BLaER1 treated with 17β-estradiol and CSF1 and Interleukin-3, amounts not matched to agents 10 nM and 100 nM (cell line): Measurements from ENCODE around the gene OLFM1.

ENCODE experiments used
- H3K27ac ChIP-seq, 11 experiments: shearing (Covaris generic); formaldehyde crosslinking; 2 replicates each; pipeline ENCODE4 v1.8.1; 2022
- H3K27me3 ChIP-seq, 11 experiments: shearing (Covaris generic); formaldehyde crosslinking; 2 replicates each; pipeline ENCODE4 v1.8.1; 2022
- H3K36me3 ChIP-seq, 11 experiments: shearing (Covaris generic); formaldehyde crosslinking; 2 replicates each; pipeline ENCODE4 v1.8.1; 2022
- H3K4me1 ChIP-seq, 10 experiments: shearing (Covaris generic); formaldehyde crosslinking; 2 replicates each; pipeline ENCODE4 v1.8.1; 2022
- H3K4me2 ChIP-seq, 11 experiments: shearing (Covaris generic); formaldehyde crosslinking; 2 replicates each; pipeline ENCODE4 v1.8.1; 2022
- H3K4me3 ChIP-seq, 10 experiments: shearing (Covaris generic); formaldehyde crosslinking; 2 replicates each; pipeline ENCODE4 v1.8.1; 2022
- H3K9ac ChIP-seq, 11 experiments: shearing (Covaris generic); formaldehyde crosslinking; 2 replicates each; pipeline ENCODE4 v1.8.1; 2022
- H3K9me3 ChIP-seq, 11 experiments: shearing (Covaris generic); formaldehyde crosslinking; replicated peaks in 1 of 11; 2 replicates each; pipeline ENCODE4 v1.8.1; 2022
- H4K20me1 ChIP-seq, 11 experiments: shearing (Covaris generic); formaldehyde crosslinking; 2 replicates each; pipeline ENCODE4 v1.8.1; 2022
- Cebpa-rat ChIP-seq, 11 experiments: shearing (Covaris generic); IDR thresholded peaks; 2 replicates each; pipeline ENCODE4 v1.8.1; 2022

Gene OLFM1

DNA sequence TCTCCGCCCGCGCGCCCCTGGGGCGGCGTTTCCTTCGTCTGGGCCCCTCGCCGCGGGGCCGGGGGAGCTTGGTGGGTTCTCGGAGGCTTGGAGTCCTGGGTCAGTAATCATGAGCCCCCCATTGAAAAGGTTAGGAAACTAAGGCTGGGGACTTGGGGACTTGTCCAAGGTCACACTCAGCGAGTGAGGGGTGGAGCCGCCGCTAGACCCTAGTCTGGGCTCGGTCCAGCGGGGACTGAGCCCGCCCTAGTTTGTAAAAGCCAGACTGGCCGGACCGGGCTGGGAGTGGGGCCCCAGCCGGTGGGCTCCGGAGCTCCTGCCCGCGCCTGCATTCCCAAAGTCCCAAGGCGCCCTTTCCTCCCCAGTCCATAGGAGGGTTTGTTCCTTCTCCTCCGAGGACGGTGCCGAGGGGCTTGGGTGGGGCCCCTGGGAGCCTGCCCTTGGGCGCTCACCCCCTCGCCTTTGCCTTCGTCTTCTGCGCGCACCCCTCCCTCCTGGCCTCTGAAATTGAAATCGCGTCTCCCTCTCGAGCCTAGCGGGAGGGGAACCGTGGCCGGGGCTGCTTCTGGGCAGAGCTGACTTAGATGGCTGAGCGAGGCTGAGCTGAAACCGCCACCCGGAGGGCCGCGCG, 995 bp downstream of the OLFM1 start:
- Histone ChIP-seq H4K20me1 (peaks cover 0 to 77% (median 29%) of the 10 kb centered on the region in 11 experiments; a peak in 15 of 22 replicates), H3K4me2 (no peak overlapping the region), H3K4me1 (peaks cover 0 to 12% (median 6%) of the 10 kb centered on the region in 10 experiments; a peak in 14 of 20 replicates), H3K27ac (no peak overlapping the region), H3K27me3 (peaks cover 53 to 93% (median 80%) of the 10 kb centered on the region in 11 experiments), H3K9me3 (no peaks in the 10 kb centered on the region), H3K9ac (no peak overlapping the region), H3K36me3 (no peaks in the 10 kb centered on the region), H3K4me3 (no peak overlapping the region)
- TF ChIP-seq Cebpa-rat (IDR thresholded peaks at IDR 0.05), result no peak

DNA sequence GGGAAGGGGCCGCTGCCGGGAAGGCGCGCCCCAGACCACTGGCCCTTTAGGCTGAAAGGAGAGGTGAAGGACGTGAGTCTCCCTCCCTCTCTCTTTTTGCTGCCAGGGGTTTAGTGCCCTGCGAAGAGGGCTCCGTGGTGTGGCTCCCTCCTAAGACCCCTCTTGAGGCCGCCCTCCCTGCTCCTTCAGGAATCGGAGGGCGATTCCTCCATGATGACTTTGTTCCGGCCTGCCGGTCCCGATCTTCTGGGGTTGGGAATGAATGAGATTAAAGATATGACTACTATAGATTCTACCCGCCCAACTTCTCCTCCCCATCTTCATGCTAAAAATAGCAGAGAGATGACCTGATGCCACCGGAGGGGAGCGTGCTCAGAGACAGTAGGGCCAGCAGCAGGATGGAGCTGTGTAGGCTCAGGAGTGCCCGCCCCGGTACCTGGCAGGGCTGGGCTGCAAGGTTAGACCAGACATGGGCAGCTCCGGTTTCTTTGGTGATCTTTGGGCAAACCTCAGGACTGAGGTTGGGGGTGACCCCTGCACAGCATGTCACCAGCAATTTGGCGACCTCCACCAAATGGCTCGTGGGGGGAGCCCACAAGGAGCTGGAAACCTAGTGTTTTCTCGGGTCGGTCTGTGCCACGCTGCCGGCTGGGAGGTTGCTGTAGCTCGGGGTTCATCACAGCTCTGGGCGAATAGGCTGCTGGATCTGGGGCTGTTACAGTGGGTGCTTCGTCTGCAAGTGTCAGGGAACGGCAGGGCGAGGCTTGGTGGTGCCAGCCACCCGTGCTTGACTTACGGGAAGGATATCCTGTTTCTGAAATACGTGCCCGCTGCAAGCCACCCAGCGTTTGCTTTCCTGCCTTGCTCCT, 1.7 kb downstream of the OLFM1 start:
- no peaks in the 10 kb centered on the region for H3K9me3 ChIP-seq
- no peak overlapping the region for H3K4me2 ChIP-seq
- peaks cover 53 to 93% (median 80%) of the 10 kb centered on the region in 11 experiments for H3K27me3 ChIP-seq
- no peak overlapping the region for H3K27ac ChIP-seq
- peaks cover 0 to 6% (median 0%) of the 10 kb centered on the region in 10 experiments; a peak in 5 of 20 replicates for H3K4me1 ChIP-seq
- H3K36me3 ChIP-seq, result no peaks in the 10 kb centered on the region
- no peak overlapping the region for H3K4me3 ChIP-seq
- peaks cover 0 to 77% (median 27%) of the 10 kb centered on the region in 11 experiments; a peak in 15 of 22 replicates for H4K20me1 ChIP-seq
- no peak for TF ChIP-seq Cebpa-rat (IDR thresholded peaks at IDR 0.05)
- H3K9ac ChIP-seq, result no peak overlapping the region

DNA sequence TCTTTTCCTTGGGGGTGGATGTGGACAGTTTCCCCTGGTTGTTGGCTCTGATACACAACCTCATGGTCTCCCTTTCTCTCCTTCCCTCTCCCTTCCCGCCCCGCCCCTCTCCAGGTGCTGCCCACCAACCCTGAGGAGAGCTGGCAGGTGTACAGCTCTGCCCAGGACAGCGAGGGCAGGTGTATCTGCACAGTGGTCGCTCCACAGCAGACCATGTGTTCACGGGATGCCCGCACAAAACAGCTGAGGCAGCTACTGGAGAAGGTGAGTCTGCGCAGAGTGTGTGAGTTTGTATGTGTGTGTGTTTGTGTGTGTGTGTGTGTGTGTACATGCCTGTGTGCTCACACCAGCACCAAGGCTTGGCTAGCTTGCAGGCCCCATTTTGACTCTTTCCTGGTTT, 2.6 kb downstream of the OLFM1 start:
- peaks cover 0 to 74% (median 29%) of the 10 kb centered on the region in 11 experiments; a peak in 15 of 22 replicates for H4K20me1 ChIP-seq
- H3K9me3 ChIP-seq, result no peaks in the 10 kb centered on the region
- H3K4me2 ChIP-seq, result no peak overlapping the region
- no peak overlapping the region for H3K27ac ChIP-seq
- no peaks in the 10 kb centered on the region for H3K36me3 ChIP-seq
- no peak overlapping the region for H3K4me3 ChIP-seq
- no peak overlapping the region for H3K9ac ChIP-seq
- H3K27me3 ChIP-seq, result peaks cover 53 to 95% (median 82%) of the 10 kb centered on the region in 11 experiments
- H3K4me1 ChIP-seq, result peaks cover 0 to 6% (median 0%) of the 10 kb centered on the region in 10 experiments; a peak in 4 of 20 replicates
- no peak for TF ChIP-seq Cebpa-rat (IDR thresholded peaks at IDR 0.05)

DNA sequence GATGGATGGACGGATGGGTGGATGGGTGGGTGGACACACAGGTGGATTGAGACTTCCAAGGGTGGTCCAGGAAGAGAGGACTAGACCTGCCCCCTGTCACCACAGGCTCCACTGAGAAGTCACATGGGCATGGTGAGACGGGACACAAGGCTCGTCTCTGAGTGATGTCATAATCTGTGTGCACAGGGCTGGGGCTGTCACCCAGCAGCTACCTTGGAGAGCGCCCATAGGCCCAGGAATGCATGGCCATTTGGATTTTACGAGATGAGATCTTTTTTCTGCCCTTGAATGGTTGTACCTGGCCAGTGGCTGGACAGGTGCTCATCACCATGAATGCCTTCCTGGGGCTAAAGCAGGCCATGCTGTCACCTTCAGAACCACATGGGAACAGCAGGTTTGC, 3.1 kb downstream of the OLFM1 start:
- no peak for TF ChIP-seq Cebpa-rat (IDR thresholded peaks at IDR 0.05)
- H3K4me2 ChIP-seq, result no peak overlapping the region
- H3K9ac ChIP-seq, result no peak overlapping the region
- H3K4me3 ChIP-seq, result no peak overlapping the region
- peaks cover 53 to 95% (median 82%) of the 10 kb centered on the region in 11 experiments for H3K27me3 ChIP-seq
- no peaks in the 10 kb centered on the region for H3K36me3 ChIP-seq
- no peak overlapping the region for H3K27ac ChIP-seq
- no peaks in the 10 kb centered on the region for H3K9me3 ChIP-seq
- peaks cover 0 to 6% (median 0%) of the 10 kb centered on the region in 10 experiments; a peak in 4 of 20 replicates for H3K4me1 ChIP-seq
- H4K20me1 ChIP-seq, result peaks cover 0 to 74% (median 29%) of the 10 kb centered on the region in 11 experiments; a peak in 15 of 22 replicates

DNA sequence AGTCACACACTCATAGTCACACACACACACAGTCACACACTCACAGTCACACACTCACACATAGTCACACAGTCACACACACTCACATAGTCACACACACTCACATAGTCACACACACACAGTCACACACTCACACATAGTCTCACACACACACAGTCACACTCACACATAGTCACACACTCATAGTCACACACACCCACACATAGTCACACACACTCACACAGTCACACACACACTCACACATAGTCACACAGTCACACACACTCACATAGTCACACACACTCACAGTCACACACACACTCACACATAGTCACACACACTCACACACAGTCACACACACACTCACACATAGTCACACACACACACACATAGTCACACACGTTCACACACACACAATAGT, 4.1 kb downstream of the OLFM1 start:
- peaks cover 0 to 6% (median 0%) of the 10 kb centered on the region in 10 experiments; a peak in 3 of 20 replicates for H3K4me1 ChIP-seq
- no peaks in the 10 kb centered on the region for H3K9me3 ChIP-seq
- peaks cover 43 to 92% (median 80%) of the 10 kb centered on the region in 11 experiments for H3K27me3 ChIP-seq
- TF ChIP-seq Cebpa-rat (IDR thresholded peaks at IDR 0.05), result no peak
- H3K9ac ChIP-seq, result no peak overlapping the region
- H3K27ac ChIP-seq, result no peak overlapping the region
- H4K20me1 ChIP-seq, result peaks cover 0 to 67% (median 25%) of the 10 kb centered on the region in 11 experiments; a peak in 15 of 22 replicates
- no peak overlapping the region for H3K4me3 ChIP-seq
- H3K36me3 ChIP-seq, result no peaks in the 10 kb centered on the region
- no peak overlapping the region for H3K4me2 ChIP-seq

DNA sequence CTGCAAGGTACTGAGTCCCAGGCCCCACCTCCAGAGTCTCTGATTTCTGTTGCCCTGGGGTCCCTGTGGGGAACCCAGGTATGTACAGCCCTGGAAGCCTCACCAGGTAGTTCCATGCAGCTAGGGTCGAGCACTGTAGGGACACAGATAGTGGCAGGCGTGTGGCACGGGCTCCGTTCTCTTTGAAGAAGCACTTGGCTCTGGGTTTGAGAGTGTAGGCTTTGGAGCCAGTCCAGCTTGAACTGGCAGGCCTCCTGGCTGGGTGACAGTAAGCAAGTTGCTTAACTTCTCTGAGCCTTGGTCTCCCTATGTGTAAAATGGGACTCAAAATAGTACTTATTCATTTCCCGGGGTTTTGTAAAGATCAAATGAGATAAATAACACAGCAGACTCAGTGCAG, 5.6 kb downstream of the OLFM1 start:
- Histone ChIP-seq H3K36me3 (no peaks in the 10 kb centered on the region), H3K4me2 (no peak overlapping the region), H3K27me3 (peaks cover 28 to 78% (median 65%) of the 10 kb centered on the region in 11 experiments), H3K9me3 (no peaks in the 10 kb centered on the region), H3K9ac (no peak overlapping the region), H3K4me3 (no peak overlapping the region), H3K4me1 (no peaks in the 10 kb centered on the region; a peak in 1 of 20 replicates), H4K20me1 (peaks cover 0 to 55% (median 18%) of the 10 kb centered on the region in 11 experiments; a peak in 13 of 22 replicates), H3K27ac (no peak overlapping the region)
- TF ChIP-seq Cebpa-rat (IDR thresholded peaks at IDR 0.05), result no peak

DNA sequence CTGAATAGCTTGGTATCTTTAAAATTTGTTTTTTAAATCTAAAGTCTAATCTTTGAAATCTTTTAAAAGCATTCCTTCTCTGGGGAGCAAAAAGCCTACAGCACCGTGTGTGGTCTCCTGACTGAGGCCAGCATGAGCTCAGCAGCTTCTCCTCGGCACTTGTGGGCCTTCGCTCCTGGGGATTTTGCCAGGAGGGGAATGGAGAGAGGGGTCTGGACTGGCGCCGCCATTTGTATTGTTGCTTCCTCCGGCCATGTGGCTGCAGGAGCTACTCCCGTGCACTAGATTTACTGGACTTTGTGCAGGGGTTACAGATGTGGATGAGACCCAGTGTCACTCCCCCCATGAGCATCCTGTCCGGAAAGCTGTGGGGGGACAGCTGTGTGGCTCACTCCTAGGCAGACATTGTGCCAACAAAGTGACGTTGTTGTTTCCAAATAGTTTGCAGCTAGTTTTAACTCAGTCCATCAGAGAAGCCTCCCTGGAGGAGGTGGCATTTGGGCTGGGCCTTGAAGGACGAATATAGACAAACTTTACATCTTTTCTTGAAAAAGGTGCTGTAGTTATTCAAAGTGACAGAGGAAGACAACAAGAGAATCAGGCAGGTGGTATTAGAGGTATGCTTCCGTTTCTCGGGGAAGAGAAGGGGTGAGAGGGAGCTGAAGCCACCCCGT, 6.6 kb downstream of the OLFM1 start:
- no peaks in the 10 kb centered on the region for H3K9me3 ChIP-seq
- no peak overlapping the region for H3K4me3 ChIP-seq
- no peaks in the 10 kb centered on the region for H3K36me3 ChIP-seq
- H3K4me1 ChIP-seq, result no peaks in the 10 kb centered on the region; a peak in 1 of 20 replicates
- peaks cover 18 to 69% (median 56%) of the 10 kb centered on the region in 11 experiments for H3K27me3 ChIP-seq
- peaks cover 0 to 46% (median 9%) of the 10 kb centered on the region in 11 experiments; a peak in 10 of 22 replicates for H4K20me1 ChIP-seq
- no peak overlapping the region for H3K27ac ChIP-seq
- TF ChIP-seq Cebpa-rat (IDR thresholded peaks at IDR 0.05), result no peak
- H3K4me2 ChIP-seq, result no peak overlapping the region
- H3K9ac ChIP-seq, result no peak overlapping the region

DNA sequence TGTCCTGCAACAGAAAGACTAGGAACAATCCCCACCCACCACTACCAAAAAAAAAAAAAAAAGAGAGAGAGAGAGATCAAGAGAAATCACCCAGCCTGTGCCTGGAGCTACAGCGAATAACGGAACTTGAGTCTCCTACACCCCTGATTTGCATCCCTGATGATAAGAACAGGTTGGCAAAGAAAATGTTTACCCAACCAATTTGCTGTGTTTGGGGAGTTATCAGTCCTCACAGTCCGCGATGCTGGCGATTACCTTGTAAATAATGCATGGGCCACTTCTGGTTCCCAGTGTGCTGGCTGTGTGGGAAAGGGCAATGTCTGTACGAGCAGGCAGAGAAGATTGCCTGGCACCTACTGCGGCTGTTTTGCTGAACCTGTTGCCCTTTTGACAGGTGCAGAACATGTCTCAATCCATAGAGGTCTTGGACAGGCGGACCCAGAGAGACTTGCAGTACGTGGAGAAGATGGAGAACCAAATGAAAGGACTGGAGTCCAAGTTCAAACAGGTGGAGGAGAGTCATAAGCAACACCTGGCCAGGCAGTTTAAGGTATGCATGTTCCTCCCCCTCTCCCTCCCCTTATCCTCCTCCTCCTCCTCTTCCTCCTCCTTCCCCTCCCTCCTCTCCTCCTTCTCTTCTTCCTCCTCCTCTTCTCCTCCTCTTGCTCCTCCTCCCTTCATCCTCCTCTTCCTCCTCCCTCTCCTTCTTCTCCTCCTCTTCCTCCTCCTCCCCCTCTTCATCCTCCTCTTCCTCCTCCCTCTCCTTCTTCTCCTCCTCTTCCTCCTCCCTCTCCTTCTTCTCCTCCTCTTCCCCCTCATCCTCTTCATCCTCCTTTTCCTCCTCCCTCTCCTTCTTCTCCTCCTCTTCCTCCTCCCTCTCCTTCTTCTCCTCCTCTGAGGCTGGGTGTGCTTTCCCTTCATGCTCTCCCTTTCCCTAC, 8.3 kb downstream of the OLFM1 start:
- Histone ChIP-seq H3K9ac (no peak overlapping the region), H3K4me2 (no peak overlapping the region), H3K36me3 (no peaks in the 10 kb centered on the region), H4K20me1 (peaks cover 0 to 45% (median 10%) of the 10 kb centered on the region in 11 experiments; a peak in 12 of 22 replicates), H3K27ac (no peak overlapping the region), H3K27me3 (peaks cover 5 to 68% (median 53%) of the 10 kb centered on the region in 11 experiments; a peak in 19 of 22 replicates), H3K4me1 (no peaks in the 10 kb centered on the region), H3K4me3 (no peak overlapping the region), H3K9me3 (no peaks in the 10 kb centered on the region)
- no peak for TF ChIP-seq Cebpa-rat (IDR thresholded peaks at IDR 0.05)
